ENCODE results near the gene COL9A3.
A peak's percentile ranks its signal among the peaks of the same experiment; 100 is the strongest.

COL9A3 gene

GRCh38 chr20:62771396-62772102 is 45.3 kb upstream of the COL9A3 start:
- no peak overlapping the region for H3K4me3 ChIP-seq (ENCODE audit: low read length)
- no peak for TF ChIP-seq CTCF (IDR thresholded peaks at IDR 0.05; ENCODE audit: insufficient read depth, low read depth, low read length, missing control alignments)
- no peak for DNase-seq (ENCODE audit: low read depth)

GRCh38 chr20:62772103-62772611 is 44.7 kb upstream of the COL9A3 start:
- H3K4me3 ChIP-seq (ENCODE audit: low read length) = no peak overlapping the region
- no peak for DNase-seq (ENCODE audit: low read depth)
- no peak for TF ChIP-seq CTCF (IDR thresholded peaks at IDR 0.05; ENCODE audit: insufficient read depth, low read depth, low read length, missing control alignments)

GRCh38 chr20:62772619-62772989 is 44.2 kb upstream of the COL9A3 start:
- DNase-seq (ENCODE audit: low read depth) = no peak
- H3K4me3 ChIP-seq (ENCODE audit: low read length) = no peak overlapping the region
- TF ChIP-seq CTCF (IDR thresholded peaks at IDR 0.05; ENCODE audit: insufficient read depth, low read depth, low read length, missing control alignments) = no peak

GRCh38 chr20:62772990-62773844 is 43.6 kb upstream of the COL9A3 start:
- peak; percentile 65 for DNase-seq (ENCODE audit: low read depth)
- TF ChIP-seq CTCF (IDR thresholded peaks at IDR 0.05; ENCODE audit: insufficient read depth, low read depth, low read length, missing control alignments) = no peak
- H3K4me3 ChIP-seq (ENCODE audit: low read length) = no peak overlapping the region

GRCh38 chr20:62773845-62774714 is 42.8 kb upstream of the COL9A3 start:
- no peak for DNase-seq (ENCODE audit: low read depth)
- no peak for TF ChIP-seq CTCF (IDR thresholded peaks at IDR 0.05; ENCODE audit: insufficient read depth, low read depth, low read length, missing control alignments)
- H3K4me3 ChIP-seq (ENCODE audit: low read length) = no peak overlapping the region

- TF ChIP-seq CTCF (IDR thresholded peaks at IDR 0.05; ENCODE audit: insufficient read depth, low read depth, low read length, missing control alignments) = no peak
- H3K4me3 ChIP-seq (ENCODE audit: low read length) = no peak overlapping the region
- no peak for DNase-seq (ENCODE audit: low read depth)
Observed at GRCh38 chr20:62774762-62775161, 42.1 kb upstream of the COL9A3 start.
